Measurements from ENCODE around the gene CHCHD10.

Gene CHCHD10

GRCh38 chr22:23772315-23772648 lies 4.5 kb upstream of the CHCHD10 start:
- peak overlapping the region; percentile 32 for H3K4me3 ChIP-seq (ENCODE audit: low read length)
- no peak for TF ChIP-seq CTCF (IDR thresholded peaks at IDR 0.05; ENCODE audit: insufficient read depth, low read depth, low read length, missing control alignments)
- no peak for DNase-seq (ENCODE audit: low read depth)

GRCh38 chr22:23769321-23769965 lies 1.7 kb upstream of the CHCHD10 start:
- H3K4me3 ChIP-seq (ENCODE audit: low read length), result no peak overlapping the region
- no peak for TF ChIP-seq CTCF (IDR thresholded peaks at IDR 0.05; ENCODE audit: insufficient read depth, low read depth, low read length, missing control alignments)
- DNase-seq (ENCODE audit: low read depth), result no peak

GRCh38 chr22:23767303-23767672 lies 484 bp downstream of the CHCHD10 start:
- DNase-seq (ENCODE audit: low read depth), result no peak
- no peak for TF ChIP-seq CTCF (IDR thresholded peaks at IDR 0.05; ENCODE audit: insufficient read depth, low read depth, low read length, missing control alignments)
- H3K4me3 ChIP-seq (ENCODE audit: low read length), result peak overlapping the region; percentile 67

GRCh38 chr22:23764899-23765881 lies 2.6 kb downstream of the CHCHD10 start:
- no peak overlapping the region for H3K4me3 ChIP-seq (ENCODE audit: low read length)
- no peak for TF ChIP-seq CTCF (IDR thresholded peaks at IDR 0.05; ENCODE audit: insufficient read depth, low read depth, low read length, missing control alignments)
- DNase-seq (ENCODE audit: low read depth), result no peak

- DNase-seq (ENCODE audit: low read depth), result no peak
- no peak for TF ChIP-seq CTCF (IDR thresholded peaks at IDR 0.05; ENCODE audit: insufficient read depth, low read depth, low read length, missing control alignments)
- no peak overlapping the region for H3K4me3 ChIP-seq (ENCODE audit: low read length)
These were observed 3.8 kb downstream of the CHCHD10 start for GRCh38 chr22:23763954-23764353.

- TF ChIP-seq CTCF (IDR thresholded peaks at IDR 0.05; ENCODE audit: insufficient read depth, low read depth, low read length, missing control alignments), result no peak
- no peak for DNase-seq (ENCODE audit: low read depth)
- H3K4me3 ChIP-seq (ENCODE audit: low read length), result no peak overlapping the region
These were observed 4.2 kb downstream of the CHCHD10 start for GRCh38 chr22:23763579-23763945.
